Measurements from ENCODE around the gene GPLD1. TPM values are rescaled to one million over a fixed set of nuclear protein-coding genes. Genes with fewer than 3 reads are reported as not detected.

The GPLD1 gene
- total and polyA plus RNA-seq, 2 experiments from 2014 or later: 2.8 to 5.0 TPM

DNA sequence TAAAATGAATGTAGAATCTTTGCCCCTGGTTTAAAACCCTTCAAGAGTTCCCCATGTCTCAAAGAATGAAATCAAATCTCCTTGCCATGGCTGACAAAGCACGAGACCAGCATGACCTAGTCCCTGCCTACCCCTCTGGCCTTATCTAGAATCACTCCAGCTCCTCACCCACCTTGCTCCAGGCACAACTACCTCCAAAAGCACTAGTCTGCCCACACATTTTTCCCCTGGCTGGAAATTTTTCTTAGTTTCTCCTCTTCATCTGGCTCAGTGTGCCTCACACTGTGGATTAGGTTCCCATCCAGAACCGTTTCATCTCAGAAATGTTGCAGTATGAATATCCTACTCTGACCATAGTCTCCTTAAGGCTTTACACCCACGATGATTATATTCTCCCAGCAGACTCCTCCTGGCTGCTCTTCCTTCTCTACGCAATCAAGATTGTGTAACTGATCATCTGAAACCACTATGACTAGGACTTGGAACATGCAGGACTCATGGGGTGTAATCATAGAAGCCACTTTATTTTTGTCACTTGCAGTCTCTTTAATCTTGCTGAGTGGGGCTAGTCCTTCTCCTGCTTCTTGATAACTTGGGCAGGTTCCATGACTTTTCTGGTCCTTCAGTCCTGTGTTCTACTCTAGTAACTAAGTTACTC lies 94.5 kb downstream of the GPLD1 start:
- no peak overlapping the region for H3K4me3 ChIP-seq
- 82% methylated on average over 4 of the region's 4 CpGs for WGBS (ENCODE audit: low lambda C conversion rate, missing lambda C conversion rate)
- no peak overlapping the region for H3K4me2 ChIP-seq

GRCh38 chr6:24394061-24394779 lies 95.2 kb downstream of the GPLD1 start:
- Histone ChIP-seq H3K27me3 (no peaks in the 10 kb centered on the region), H3K79me2 (no peaks in the 10 kb centered on the region), H3K4me1 (ENCODE audit: insufficient read depth) (no peaks in the 10 kb centered on the region), H3K27ac (no peak overlapping the region), H4K20me1 (ENCODE audit: insufficient read depth, poor library complexity, severe bottlenecking) (no peaks in the 10 kb centered on the region), H3K4me2 (no peak overlapping the region), H3K4me3 (no peak overlapping the region), H2AFZ (no peak overlapping the region), H3K9me2 (replicated peaks; ENCODE audit: insufficient read depth) (no peaks in the 10 kb centered on the region), H3K36me3 (replicated peaks; ENCODE audit: insufficient read depth, low read depth) (no peaks in the 10 kb centered on the region), H3K9me3 (ENCODE audit: low read depth) (no peaks in the 10 kb centered on the region)
- no peak for DNase-seq (ENCODE audit: low spot score)
- whole genome bisulfite sequencing (ENCODE audit: low lambda C conversion rate, missing lambda C conversion rate): 85% methylated on average over 2 of the region's 2 CpGs
- TF ChIP-seq, protein P1, sequence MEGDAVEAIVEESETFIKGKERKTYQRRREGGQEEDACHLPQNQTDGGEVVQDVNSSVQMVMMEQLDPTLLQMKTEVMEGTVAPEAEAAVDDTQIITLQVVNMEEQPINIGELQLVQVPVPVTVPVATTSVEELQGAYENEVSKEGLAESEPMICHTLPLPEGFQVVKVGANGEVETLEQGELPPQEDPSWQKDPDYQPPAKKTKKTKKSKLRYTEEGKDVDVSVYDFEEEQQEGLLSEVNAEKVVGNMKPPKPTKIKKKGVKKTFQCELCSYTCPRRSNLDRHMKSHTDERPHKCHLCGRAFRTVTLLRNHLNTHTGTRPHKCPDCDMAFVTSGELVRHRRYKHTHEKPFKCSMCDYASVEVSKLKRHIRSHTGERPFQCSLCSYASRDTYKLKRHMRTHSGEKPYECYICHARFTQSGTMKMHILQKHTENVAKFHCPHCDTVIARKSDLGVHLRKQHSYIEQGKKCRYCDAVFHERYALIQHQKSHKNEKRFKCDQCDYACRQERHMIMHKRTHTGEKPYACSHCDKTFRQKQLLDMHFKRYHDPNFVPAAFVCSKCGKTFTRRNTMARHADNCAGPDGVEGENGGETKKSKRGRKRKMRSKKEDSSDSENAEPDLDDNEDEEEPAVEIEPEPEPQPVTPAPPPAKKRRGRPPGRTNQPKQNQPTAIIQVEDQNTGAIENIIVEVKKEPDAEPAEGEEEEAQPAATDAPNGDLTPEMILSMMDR (IDR thresholded peaks at IDR 0.05; ENCODE audit: poor library complexity): no peak
- TF ChIP-seq EZH2phosphoT487 (IDR thresholded peaks at IDR 0.05; ENCODE audit: low read depth, severe bottlenecking, unreplicated experiment): no peak
- TF ChIP-seq EZH2 (IDR thresholded peaks at IDR 0.05; ENCODE audit: borderline replicate concordance): no peak

More for the DNA sequence above, 94.5 kb downstream of the GPLD1 start:
- H3K36me3 ChIP-seq (replicated peaks; ENCODE audit: insufficient read depth, low read depth): no peaks in the 10 kb centered on the region
- DNase-seq (ENCODE audit: low spot score): no peak
- no peaks in the 10 kb centered on the region for H3K9me2 ChIP-seq (replicated peaks; ENCODE audit: insufficient read depth)
- H3K4me1 ChIP-seq (ENCODE audit: insufficient read depth): no peaks in the 10 kb centered on the region
- no peaks in the 10 kb centered on the region for H3K79me2 ChIP-seq
- no peaks in the 10 kb centered on the region for H3K9me3 ChIP-seq (ENCODE audit: low read depth)
- no peak overlapping the region for H3K27ac ChIP-seq
- H4K20me1 ChIP-seq (ENCODE audit: insufficient read depth, poor library complexity, severe bottlenecking): no peaks in the 10 kb centered on the region
- H3K27me3 ChIP-seq: no peaks in the 10 kb centered on the region
- no peak overlapping the region for H2AFZ ChIP-seq
- TF ChIP-seq EZH2 (IDR thresholded peaks at IDR 0.05; ENCODE audit: borderline replicate concordance) (no peak), EZH2phosphoT487 (IDR thresholded peaks at IDR 0.05; ENCODE audit: low read depth, severe bottlenecking, unreplicated experiment) (no peak)
- TF ChIP-seq, protein P1 (IDR thresholded peaks at IDR 0.05; ENCODE audit: poor library complexity): no peak

DNA sequence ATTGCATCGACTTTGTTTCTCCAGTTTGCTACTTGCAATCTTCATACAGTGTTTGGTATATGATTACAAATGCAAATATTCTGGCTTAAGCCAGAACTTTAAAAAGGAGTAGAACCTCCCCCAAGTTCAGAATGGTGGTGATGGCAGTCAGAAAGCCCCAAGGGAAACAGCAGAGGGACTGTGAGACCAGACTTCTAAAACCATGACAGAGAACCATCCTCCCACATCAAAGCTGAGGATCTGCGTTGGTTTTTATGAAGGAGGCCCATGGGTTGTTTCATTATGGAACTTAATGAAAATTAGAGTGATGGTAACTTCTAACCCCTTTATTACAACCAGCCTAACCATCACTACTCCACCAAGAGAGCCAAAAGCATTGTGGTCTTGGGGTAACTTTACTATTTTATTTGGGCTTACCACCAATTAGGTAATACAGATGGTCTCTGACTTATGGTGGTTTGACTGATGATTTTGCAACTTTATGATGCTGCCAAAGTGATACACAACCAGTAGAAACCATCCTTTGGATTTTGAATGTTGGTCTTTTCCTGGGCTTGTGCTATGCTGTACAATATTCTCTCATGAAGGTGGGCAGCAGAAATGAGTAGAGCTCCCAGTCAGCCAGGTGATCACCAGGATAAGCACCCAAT lies 97.5 kb downstream of the GPLD1 start:
- Histone ChIP-seq H3K27ac (no peak overlapping the region), H3K9me3 (ENCODE audit: low read depth) (no peaks in the 10 kb centered on the region), H3K79me2 (no peaks in the 10 kb centered on the region), H3K4me2 (no peak overlapping the region), H3K36me3 (replicated peaks; ENCODE audit: insufficient read depth, low read depth) (no peaks in the 10 kb centered on the region), H3K4me3 (no peak overlapping the region), H3K27me3 (no peaks in the 10 kb centered on the region), H4K20me1 (ENCODE audit: insufficient read depth, poor library complexity, severe bottlenecking) (no peaks in the 10 kb centered on the region), H2AFZ (no peak overlapping the region), H3K9me2 (replicated peaks; ENCODE audit: insufficient read depth) (no peaks in the 10 kb centered on the region), H3K4me1 (ENCODE audit: insufficient read depth) (no peaks in the 10 kb centered on the region)
- no peak for TF ChIP-seq EZH2phosphoT487 (IDR thresholded peaks at IDR 0.05; ENCODE audit: low read depth, severe bottlenecking, unreplicated experiment)
- TF ChIP-seq, protein P1 (IDR thresholded peaks at IDR 0.05; ENCODE audit: poor library complexity): no peak
- TF ChIP-seq EZH2 (IDR thresholded peaks at IDR 0.05; ENCODE audit: borderline replicate concordance): no peak
- DNase-seq (ENCODE audit: low spot score): no peak
- 76% methylated on average over 2 of the region's 2 CpGs for WGBS (ENCODE audit: low lambda C conversion rate, missing lambda C conversion rate)
